ENCODE results near the gene HCFC1. TPM values are rescaled to one million over a fixed set of nuclear protein-coding genes. Genes with fewer than 3 reads are reported as not detected.
A peak's percentile ranks its signal among the peaks of the same experiment; 100 is the strongest.

Gene HCFC1
- total RNA-seq, 2 donors from 2014 or later = 36.6 to 80.5 TPM

DNA sequence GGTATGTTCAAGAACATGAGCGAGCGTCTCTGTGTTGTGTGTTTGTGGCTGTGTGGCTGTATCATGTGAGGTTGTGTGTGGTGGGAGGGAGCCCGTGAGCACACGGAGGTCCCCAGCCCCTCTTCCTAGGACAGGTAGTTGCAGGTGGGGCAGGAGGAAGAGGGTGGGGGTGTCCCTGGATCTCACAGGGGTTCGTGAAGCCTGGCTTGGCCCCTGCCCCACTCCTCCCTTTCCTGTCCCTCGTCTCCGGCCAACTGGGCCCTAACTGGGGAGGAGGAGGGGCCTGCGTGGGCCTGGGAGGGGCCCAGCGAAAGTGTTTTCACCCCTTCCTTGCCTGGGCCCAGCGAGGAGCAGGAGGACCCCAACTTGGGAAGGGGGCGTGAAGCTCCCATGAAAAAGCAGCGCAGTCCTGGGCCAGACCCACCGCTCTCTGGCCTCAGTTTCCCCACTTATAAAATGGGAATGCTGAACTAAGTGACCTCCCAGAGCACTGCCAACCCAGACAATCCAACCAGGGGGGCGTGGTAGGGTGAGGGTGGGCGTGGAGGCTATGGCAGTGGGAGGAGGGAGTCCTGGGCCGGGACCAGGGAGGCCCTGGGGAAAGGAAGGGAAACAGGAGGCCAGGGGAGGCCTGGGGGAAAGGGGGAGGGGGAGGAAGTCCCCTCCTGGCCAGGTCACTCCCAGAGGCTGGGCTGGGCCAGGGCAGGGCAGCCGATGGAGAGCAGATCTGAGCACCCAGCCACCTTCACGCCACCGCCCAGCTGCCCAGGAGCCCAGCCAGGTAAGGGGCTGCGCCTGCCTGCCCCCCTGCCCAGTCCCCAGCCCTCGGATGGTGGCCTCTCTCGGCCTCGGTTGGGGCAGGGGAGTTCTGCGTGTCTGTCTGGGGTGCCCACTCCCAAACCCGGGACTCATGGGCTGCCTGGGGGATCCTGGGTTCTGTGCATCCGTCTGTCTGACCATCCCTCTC, 67.3 kb downstream of the HCFC1 start, which contains the start of gene AVPR2:
TSS of gene AVPR2 (plus strand) at position 683 of the 967 bp plus-strand sequence. CDS start 473 bp downstream, outside the sequence.
- no peaks in the 10 kb centered on the region for H3K4me1 ChIP-seq
- no peak within 1 kb of the TSS for H3K27ac ChIP-seq
- no peak within 1 kb of the TSS for H3K4me3 ChIP-seq
- H3K36me3 ChIP-seq = no peaks in the 10 kb centered on the region
- TF ChIP-seq, protein P1, sequence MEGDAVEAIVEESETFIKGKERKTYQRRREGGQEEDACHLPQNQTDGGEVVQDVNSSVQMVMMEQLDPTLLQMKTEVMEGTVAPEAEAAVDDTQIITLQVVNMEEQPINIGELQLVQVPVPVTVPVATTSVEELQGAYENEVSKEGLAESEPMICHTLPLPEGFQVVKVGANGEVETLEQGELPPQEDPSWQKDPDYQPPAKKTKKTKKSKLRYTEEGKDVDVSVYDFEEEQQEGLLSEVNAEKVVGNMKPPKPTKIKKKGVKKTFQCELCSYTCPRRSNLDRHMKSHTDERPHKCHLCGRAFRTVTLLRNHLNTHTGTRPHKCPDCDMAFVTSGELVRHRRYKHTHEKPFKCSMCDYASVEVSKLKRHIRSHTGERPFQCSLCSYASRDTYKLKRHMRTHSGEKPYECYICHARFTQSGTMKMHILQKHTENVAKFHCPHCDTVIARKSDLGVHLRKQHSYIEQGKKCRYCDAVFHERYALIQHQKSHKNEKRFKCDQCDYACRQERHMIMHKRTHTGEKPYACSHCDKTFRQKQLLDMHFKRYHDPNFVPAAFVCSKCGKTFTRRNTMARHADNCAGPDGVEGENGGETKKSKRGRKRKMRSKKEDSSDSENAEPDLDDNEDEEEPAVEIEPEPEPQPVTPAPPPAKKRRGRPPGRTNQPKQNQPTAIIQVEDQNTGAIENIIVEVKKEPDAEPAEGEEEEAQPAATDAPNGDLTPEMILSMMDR (IDR thresholded peaks at IDR 0.05) = no peak
- no peak within 1 kb of the TSS for H3K9ac ChIP-seq (ENCODE audit: low read depth in 2 of 2, low read length in 2 of 2)
- no peaks in the 10 kb centered on the region for H3K27me3 ChIP-seq
- H3K9me3 ChIP-seq = no peaks in the 10 kb centered on the region
- DNase-seq = no peak
- intact Hi-C loops (cut with DNase I) = no loop called here

DNA sequence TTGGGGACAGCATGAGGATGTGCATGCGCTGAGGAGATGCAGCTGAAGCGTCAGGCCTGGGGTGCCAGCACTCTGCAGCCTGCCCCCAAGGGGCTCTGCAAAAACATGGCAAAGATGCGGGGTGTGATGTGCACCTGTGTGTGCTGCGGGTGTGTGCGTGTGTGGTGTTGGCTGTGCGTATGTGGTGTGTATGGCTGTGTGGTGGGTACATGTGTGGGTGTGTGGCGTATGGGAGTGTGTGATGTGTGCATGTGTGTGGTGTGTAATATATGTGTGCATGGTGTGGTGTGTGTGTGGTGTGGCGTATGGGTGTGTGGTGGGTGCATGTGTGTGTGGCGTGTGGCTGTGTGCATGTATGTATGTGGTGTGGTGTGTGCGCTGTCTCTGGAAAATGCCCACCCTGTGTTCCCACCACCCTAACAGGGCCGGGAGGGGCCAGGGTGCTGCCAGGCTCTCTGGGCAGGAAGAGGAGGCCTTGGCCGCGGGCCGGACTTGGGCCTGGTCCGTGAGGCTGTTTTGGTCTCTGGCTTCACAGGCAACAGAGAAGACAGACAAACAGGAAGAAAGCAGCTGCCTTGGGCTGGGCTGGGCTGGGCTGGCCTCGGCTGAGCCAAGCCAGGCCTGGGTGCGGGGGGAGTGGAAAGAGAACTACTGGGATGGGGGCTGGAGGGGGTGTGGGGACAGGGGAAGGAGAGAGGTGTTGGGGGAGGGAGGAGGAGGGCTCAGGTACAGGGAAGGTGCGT, 68.2 kb downstream of the HCFC1 start:
- Histone ChIP-seq H3K27ac (no peak overlapping the region), H3K27me3 (no peaks in the 10 kb centered on the region), H3K4me1 (no peaks in the 10 kb centered on the region), H3K9ac (ENCODE audit: low read depth in 2 of 2, low read length in 2 of 2) (no peak overlapping the region), H3K36me3 (no peaks in the 10 kb centered on the region), H3K9me3 (no peaks in the 10 kb centered on the region), H3K4me3 (no peak overlapping the region)
- no peak for DNase-seq
- intact Hi-C loops (cut with DNase I) = no loop called here
- TF ChIP-seq, protein P1 (IDR thresholded peaks at IDR 0.05) = no peak

DNA sequence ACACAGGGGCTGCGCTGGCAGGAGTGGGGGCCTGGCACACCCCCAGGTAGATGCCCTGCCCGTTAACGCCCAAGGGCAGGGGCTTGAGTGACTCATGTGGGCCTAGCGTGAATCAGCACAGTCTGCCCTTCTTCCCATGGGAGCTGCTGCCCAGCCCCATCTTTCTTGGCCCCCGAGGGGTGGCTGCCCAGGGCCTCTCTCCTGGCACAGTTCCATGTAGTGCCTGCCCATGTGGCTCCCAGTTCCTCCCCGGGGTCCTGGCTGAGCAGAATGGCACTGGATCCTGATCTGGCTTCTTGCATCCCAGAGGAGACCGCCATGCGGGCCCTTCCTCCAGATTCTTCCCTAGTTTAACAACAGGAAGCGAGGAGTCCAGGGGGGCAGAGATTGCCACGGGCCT, 69.2 kb downstream of the HCFC1 start:
- no peak overlapping the region for H3K27ac ChIP-seq

DNA sequence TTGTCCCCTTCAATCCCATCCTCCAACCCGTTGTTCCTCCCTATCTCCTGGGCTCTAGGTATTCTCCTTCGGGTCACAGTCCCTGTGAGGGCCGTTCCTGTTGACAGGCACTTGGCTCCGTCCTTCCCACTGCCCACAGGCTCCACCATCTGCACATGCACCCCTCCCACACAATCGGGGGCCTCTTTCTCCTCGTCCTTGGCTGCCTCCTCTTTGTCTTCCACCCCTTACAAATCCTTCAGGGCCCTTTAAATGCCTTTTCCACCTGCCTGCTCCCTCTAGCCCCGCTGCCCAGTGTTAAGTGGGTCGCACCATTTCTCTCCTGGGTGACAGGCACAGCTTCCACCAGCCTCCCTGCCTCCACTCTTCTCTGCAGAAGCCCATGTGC, 69.9 kb downstream of the HCFC1 start:
- Histone ChIP-seq H3K9ac (ENCODE audit: low read depth in 2 of 2, low read length in 2 of 2) (no peak overlapping the region), H3K4me1 (no peaks in the 10 kb centered on the region), H3K36me3 (no peaks in the 10 kb centered on the region), H3K27me3 (no peaks in the 10 kb centered on the region), H3K9me3 (no peaks in the 10 kb centered on the region), H3K27ac (no peak overlapping the region), H3K4me3 (no peak overlapping the region)
- TF ChIP-seq, protein P1 (IDR thresholded peaks at IDR 0.05) = no peak
- intact Hi-C loops (cut with DNase I) = no loop called here
- DNase-seq = no peak

More for the DNA sequence above, 69.2 kb downstream of the HCFC1 start:
- Histone ChIP-seq H3K27me3 (no peaks in the 10 kb centered on the region), H3K9me3 (no peaks in the 10 kb centered on the region), H3K36me3 (no peaks in the 10 kb centered on the region), H3K9ac (ENCODE audit: low read depth in 2 of 2, low read length in 2 of 2) (no peak overlapping the region), H3K4me1 (no peaks in the 10 kb centered on the region), H3K4me3 (no peak overlapping the region)
- TF ChIP-seq, protein P1 (IDR thresholded peaks at IDR 0.05) = no peak
- no peak for DNase-seq
- intact Hi-C loops (cut with DNase I) = no loop called here

DNA sequence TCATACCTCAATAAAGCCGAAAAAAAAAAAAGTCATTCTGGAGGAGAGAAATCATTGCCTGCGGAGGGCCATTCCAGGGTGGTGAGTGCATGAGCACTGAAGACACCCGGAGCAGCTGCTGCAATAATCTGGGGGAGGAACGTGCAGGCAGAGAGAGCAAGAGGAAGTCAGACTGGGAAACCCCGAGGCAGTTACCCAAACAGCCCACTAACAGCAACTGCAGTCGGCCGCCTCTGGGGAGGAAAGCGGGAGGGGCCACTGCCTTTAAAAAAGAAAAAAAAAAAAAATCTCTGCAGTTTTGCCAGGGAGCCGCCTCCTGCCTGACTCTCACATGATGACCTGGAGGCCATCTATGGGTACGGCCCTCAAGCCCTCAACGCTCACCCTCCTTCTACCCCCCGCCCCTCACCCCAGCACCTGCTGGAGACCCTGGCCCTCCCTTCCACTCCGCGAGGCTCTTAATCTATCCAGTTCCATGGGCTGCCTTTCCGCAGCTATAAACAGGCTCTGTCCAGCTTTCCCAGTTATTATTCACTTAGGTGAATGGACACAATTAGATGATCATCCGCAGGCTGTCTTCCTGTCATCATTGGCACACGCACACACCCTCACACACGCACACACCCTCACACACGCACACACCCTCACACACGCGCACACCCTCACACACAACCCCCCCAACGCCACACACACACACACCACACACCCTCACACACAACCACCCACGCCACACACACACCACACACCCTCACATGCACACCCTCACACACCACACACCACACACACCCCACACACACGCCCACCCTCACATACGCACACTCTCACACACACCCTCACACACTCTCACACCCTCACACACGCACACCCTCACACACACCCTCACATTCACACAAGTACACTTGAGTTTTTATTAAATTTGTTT, 70.5 kb downstream of the HCFC1 start:
- peak; percentile 53 for DNase-seq
- Histone ChIP-seq H3K27ac (no peak overlapping the region), H3K4me1 (no peaks in the 10 kb centered on the region), H3K27me3 (no peaks in the 10 kb centered on the region), H3K9me3 (no peaks in the 10 kb centered on the region), H3K9ac (ENCODE audit: low read depth in 2 of 2, low read length in 2 of 2) (no peak overlapping the region), H3K4me3 (no peak overlapping the region), H3K36me3 (no peaks in the 10 kb centered on the region)
- TF ChIP-seq, protein P1 (IDR thresholded peaks at IDR 0.05) = no peak
- intact Hi-C loops (cut with DNase I) = no loop called here
